ENCODE data around the gene ALKBH2. TPM values are rescaled to one million over a fixed set of nuclear protein-coding genes. Genes with fewer than 3 reads are reported as not detected.

ALKBH2 gene
- total and polyA plus RNA-seq, 2 experiments from 2014 or later: 16.4 to 35.9 TPM

- H2AFZ ChIP-seq: no peak overlapping the region; the same call in 1 of the 2 replicates
- no peak overlapping the region for H3K27ac Mint-ChIP-seq
- peaks cover 4% of the 10 kb centered on the region for H3K4me1 Mint-ChIP-seq
- no peaks in the 10 kb centered on the region for H3K9me2 ChIP-seq (ENCODE audit: insufficient read depth)
- TF ChIP-seq, protein P1, sequence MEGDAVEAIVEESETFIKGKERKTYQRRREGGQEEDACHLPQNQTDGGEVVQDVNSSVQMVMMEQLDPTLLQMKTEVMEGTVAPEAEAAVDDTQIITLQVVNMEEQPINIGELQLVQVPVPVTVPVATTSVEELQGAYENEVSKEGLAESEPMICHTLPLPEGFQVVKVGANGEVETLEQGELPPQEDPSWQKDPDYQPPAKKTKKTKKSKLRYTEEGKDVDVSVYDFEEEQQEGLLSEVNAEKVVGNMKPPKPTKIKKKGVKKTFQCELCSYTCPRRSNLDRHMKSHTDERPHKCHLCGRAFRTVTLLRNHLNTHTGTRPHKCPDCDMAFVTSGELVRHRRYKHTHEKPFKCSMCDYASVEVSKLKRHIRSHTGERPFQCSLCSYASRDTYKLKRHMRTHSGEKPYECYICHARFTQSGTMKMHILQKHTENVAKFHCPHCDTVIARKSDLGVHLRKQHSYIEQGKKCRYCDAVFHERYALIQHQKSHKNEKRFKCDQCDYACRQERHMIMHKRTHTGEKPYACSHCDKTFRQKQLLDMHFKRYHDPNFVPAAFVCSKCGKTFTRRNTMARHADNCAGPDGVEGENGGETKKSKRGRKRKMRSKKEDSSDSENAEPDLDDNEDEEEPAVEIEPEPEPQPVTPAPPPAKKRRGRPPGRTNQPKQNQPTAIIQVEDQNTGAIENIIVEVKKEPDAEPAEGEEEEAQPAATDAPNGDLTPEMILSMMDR (conservative IDR thresholded peaks at IDR 0.05; ENCODE audit: low read depth in 2 of 2): peak; percentile 78 to 86
- no peak for TF ChIP-seq NANOG (IDR thresholded peaks at IDR 0.05; ENCODE audit: borderline replicate concordance)
- no peaks in the 10 kb centered on the region for H3K36me3 ChIP-seq (ENCODE audit: insufficient read depth)
- no peaks in the 10 kb centered on the region for H3K79me2 ChIP-seq (replicated peaks; ENCODE audit: insufficient read depth)
- no peaks in the 10 kb centered on the region for H4K20me1 ChIP-seq (replicated peaks; ENCODE audit: insufficient read depth)
- no peaks in the 10 kb centered on the region; the same call in 1 of the 3 replicates for H3K36me3 Mint-ChIP-seq (ENCODE audit: low read depth)
- H3K4me3 Mint-ChIP-seq: no peak overlapping the region
- H3K4me1 ChIP-seq (ENCODE audit: insufficient read depth): no peaks in the 10 kb centered on the region
- no peaks in the 10 kb centered on the region for H3K27me3 ChIP-seq (ENCODE audit: insufficient read depth)
- H3K4me3 ChIP-seq: no peak overlapping the region
- H3K27me3 Mint-ChIP-seq (ENCODE audit: insufficient read depth, low read depth, poor library complexity): peaks cover 3% of the 10 kb centered on the region
- H3K4me2 ChIP-seq: no peak overlapping the region
- peaks cover 14% of the 10 kb centered on the region; the same call in 2 of the 3 replicates for H3K9me3 Mint-ChIP-seq
- DNase-seq (ENCODE audit: low spot score) (peak; percentile 75), ATAC-seq (peak; percentile 93)
- H3F3A ChIP-seq (replicated peaks; ENCODE audit: low read depth): no peaks in the 10 kb centered on the region
- no peak overlapping the region for H3K27ac ChIP-seq (ENCODE audit: low read depth)
Measured at GRCh38 chr12:109134186-109134917, 41.1 kb upstream of the ALKBH2 start.

- H3K4me3 Mint-ChIP-seq: no peak overlapping the region
- no peak overlapping the region for H3K4me3 ChIP-seq
- H3K9me3 Mint-ChIP-seq: peaks cover 10% of the 10 kb centered on the region; the same call in 2 of the 3 replicates
- H4K20me1 ChIP-seq (replicated peaks; ENCODE audit: insufficient read depth): no peaks in the 10 kb centered on the region
- peak overlapping the region; percentile 52; the same call in 1 of the 2 replicates for H2AFZ ChIP-seq
- H3K9me2 ChIP-seq (ENCODE audit: insufficient read depth): no peaks in the 10 kb centered on the region
- no peaks in the 10 kb centered on the region for H3K79me2 ChIP-seq (replicated peaks; ENCODE audit: insufficient read depth)
- no peak overlapping the region for H3K4me2 ChIP-seq
- H3F3A ChIP-seq (replicated peaks; ENCODE audit: low read depth): no peaks in the 10 kb centered on the region
- H3K36me3 Mint-ChIP-seq (ENCODE audit: low read depth): no peaks in the 10 kb centered on the region; the same call in 1 of the 3 replicates
- no peaks in the 10 kb centered on the region for H3K36me3 ChIP-seq (ENCODE audit: insufficient read depth)
- no peak overlapping the region for H3K27ac Mint-ChIP-seq
- ATAC-seq (peak; percentile 67), DNase-seq (ENCODE audit: low spot score) (peak; percentile 20)
- H3K4me1 ChIP-seq (ENCODE audit: insufficient read depth): no peaks in the 10 kb centered on the region
- no peaks in the 10 kb centered on the region for H3K27me3 ChIP-seq (ENCODE audit: insufficient read depth)
- peaks cover 4% of the 10 kb centered on the region for H3K27me3 Mint-ChIP-seq (ENCODE audit: insufficient read depth, low read depth, poor library complexity)
- no peak overlapping the region for H3K27ac ChIP-seq (ENCODE audit: low read depth)
- peaks cover 4% of the 10 kb centered on the region for H3K4me1 Mint-ChIP-seq
- TF ChIP-seq, protein P2, sequence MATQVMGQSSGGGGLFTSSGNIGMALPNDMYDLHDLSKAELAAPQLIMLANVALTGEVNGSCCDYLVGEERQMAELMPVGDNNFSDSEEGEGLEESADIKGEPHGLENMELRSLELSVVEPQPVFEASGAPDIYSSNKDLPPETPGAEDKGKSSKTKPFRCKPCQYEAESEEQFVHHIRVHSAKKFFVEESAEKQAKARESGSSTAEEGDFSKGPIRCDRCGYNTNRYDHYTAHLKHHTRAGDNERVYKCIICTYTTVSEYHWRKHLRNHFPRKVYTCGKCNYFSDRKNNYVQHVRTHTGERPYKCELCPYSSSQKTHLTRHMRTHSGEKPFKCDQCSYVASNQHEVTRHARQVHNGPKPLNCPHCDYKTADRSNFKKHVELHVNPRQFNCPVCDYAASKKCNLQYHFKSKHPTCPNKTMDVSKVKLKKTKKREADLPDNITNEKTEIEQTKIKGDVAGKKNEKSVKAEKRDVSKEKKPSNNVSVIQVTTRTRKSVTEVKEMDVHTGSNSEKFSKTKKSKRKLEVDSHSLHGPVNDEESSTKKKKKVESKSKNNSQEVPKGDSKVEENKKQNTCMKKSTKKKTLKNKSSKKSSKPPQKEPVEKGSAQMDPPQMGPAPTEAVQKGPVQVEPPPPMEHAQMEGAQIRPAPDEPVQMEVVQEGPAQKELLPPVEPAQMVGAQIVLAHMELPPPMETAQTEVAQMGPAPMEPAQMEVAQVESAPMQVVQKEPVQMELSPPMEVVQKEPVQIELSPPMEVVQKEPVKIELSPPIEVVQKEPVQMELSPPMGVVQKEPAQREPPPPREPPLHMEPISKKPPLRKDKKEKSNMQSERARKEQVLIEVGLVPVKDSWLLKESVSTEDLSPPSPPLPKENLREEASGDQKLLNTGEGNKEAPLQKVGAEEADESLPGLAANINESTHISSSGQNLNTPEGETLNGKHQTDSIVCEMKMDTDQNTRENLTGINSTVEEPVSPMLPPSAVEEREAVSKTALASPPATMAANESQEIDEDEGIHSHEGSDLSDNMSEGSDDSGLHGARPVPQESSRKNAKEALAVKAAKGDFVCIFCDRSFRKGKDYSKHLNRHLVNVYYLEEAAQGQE (IDR thresholded peaks at IDR 0.05; ENCODE audit: unreplicated experiment): no peak
- TF ChIP-seq JUNB (IDR thresholded peaks at IDR 0.05; ENCODE audit: unreplicated experiment): no peak
- TF ChIP-seq, protein P3, sequence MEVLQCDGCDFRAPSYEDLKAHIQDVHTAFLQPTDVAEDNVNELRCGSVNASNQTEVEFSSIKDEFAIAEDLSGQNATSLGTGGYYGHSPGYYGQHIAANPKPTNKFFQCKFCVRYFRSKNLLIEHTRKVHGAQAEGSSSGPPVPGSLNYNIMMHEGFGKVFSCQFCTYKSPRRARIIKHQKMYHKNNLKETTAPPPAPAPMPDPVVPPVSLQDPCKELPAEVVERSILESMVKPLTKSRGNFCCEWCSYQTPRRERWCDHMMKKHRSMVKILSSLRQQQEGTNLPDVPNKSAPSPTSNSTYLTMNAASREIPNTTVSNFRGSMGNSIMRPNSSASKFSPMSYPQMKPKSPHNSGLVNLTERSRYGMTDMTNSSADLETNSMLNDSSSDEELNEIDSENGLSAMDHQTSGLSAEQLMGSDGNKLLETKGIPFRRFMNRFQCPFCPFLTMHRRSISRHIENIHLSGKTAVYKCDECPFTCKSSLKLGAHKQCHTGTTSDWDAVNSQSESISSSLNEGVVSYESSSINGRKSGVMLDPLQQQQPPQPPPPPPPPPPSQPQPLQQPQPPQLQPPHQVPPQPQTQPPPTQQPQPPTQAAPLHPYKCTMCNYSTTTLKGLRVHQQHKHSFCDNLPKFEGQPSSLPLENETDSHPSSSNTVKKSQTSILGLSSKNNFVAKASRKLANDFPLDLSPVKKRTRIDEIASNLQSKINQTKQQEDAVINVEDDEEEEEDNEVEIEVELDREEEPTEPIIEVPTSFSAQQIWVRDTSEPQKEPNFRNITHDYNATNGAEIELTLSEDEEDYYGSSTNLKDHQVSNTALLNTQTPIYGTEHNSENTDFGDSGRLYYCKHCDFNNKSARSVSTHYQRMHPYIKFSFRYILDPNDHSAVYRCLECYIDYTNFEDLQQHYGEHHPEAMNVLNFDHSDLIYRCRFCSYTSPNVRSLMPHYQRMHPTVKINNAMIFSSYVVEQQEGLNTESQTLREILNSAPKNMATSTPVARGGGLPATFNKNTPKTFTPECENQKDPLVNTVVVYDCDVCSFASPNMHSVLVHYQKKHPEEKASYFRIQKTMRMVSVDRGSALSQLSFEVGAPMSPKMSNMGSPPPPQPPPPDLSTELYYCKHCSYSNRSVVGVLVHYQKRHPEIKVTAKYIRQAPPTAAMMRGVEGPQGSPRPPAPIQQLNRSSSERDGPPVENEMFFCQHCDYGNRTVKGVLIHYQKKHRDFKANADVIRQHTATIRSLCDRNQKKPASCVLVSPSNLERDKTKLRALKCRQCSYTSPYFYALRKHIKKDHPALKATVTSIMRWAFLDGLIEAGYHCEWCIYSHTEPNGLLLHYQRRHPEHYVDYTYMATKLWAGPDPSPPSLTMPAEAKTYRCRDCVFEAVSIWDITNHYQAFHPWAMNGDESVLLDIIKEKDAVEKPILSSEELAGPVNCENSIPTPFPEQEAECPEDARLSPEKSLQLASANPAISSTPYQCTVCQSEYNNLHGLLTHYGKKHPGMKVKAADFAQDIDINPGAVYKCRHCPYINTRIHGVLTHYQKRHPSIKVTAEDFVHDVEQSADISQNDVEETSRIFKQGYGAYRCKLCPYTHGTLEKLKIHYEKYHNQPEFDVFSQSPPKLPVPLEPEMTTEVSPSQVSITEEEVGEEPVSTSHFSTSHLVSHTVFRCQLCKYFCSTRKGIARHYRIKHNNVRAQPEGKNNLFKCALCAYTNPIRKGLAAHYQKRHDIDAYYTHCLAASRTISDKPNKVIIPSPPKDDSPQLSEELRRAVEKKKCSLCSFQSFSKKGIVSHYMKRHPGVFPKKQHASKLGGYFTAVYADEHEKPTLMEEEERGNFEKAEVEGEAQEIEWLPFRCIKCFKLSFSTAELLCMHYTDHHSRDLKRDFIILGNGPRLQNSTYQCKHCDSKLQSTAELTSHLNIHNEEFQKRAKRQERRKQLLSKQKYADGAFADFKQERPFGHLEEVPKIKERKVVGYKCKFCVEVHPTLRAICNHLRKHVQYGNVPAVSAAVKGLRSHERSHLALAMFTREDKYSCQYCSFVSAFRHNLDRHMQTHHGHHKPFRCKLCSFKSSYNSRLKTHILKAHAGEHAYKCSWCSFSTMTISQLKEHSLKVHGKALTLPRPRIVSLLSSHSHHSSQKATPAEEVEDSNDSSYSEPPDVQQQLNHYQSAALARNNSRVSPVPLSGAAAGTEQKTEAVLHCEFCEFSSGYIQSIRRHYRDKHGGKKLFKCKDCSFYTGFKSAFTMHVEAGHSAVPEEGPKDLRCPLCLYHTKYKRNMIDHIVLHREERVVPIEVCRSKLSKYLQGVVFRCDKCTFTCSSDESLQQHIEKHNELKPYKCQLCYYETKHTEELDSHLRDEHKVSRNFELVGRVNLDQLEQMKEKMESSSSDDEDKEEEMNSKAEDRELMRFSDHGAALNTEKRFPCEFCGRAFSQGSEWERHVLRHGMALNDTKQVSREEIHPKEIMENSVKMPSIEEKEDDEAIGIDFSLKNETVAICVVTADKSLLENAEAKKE (CRISPR knock-in tag; IDR thresholded peaks at IDR 0.05): no peak
Measured at GRCh38 chr12:109131154-109132050, 38.1 kb upstream of the ALKBH2 start.
